GM19395 (cell line): ENCODE measurements around the gene IL3.
"Not testable (repeated sequence)": the region's sequence is repeated elsewhere in the genome, so short reads cannot be mapped to it uniquely, and the experiment has no call there.

Source experiments
- ATAC-seq: cut with Tn5 transposase; IDR thresholded peaks from one replicate; pipeline ENCODE4 v1.9.1; 2021; ENCODE audit warnings: mild to moderate bottlenecking, moderate library complexity; ENCODE audit not compliant: unreplicated experiment

IL3 gene

DNA sequence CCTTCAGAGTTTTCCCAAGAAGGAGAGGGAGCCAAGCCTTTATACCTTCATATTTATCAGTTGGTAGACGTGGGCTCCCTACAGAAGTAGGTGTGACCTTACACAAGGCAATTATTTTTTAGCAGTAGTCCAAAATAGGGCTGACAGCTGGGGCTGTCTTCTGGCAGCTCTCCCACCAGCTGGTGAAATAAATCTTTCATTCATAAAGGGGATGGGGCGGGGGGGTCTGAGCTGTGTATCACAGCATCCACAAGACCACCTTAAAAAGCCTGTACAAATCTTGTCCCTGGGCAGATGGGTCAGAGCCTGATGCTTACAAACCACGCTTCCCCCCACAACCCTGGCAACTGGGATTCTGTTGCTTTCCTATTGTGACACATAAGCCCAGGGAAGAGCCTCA is 32.8 kb downstream of the IL3 start:
- ATAC-seq: no peak

DNA sequence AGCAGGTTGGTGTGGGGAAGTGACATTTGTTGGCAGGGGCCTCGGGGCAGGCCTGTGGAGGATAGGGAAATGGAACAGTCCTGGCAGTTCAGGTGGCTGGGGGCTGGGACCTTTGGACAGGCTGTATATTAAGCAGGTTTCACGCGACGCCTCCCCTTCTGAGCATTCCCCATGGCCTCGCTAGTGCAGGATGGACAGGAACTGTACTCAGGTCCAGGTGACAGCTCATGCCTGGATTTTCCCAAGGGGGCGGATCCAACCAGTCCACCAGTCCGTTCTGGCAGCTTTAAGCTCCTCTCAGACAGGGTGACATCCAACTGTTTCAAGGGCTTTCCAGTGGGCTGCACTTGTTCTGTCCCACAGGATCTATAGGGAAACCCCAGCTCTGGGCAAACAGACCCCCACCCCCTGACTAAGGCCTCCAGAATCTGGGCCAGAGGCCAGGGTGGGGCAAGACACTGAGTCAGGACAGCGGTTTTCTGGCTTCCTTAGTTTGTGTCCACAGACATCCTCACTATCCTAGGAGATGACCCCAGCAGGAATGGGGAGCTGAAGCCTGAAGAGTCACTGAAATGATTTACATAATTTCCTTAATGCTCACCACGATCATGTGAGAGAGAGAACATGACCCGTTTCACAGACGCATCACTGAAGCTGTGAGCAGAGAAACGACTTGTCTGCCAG is 34.1 kb downstream of the IL3 start:
- ATAC-seq: no peak

DNA sequence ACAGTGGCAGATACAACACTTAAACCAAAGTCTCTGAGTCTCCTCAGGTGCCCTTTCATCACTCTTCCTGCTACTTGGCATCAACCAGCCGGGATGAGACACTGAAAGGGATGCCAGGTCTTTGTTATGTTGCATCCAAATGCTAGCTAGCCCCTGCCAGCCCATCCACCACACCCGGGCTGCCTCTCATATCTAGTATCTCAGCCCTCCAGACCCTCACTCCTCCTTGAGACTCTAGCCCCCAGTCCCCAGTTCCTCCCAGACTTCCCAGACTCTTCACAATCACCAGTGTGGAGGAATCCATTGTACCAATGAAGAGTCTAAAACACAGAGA is 34.6 kb downstream of the IL3 start:
- ATAC-seq: no peak

DNA sequence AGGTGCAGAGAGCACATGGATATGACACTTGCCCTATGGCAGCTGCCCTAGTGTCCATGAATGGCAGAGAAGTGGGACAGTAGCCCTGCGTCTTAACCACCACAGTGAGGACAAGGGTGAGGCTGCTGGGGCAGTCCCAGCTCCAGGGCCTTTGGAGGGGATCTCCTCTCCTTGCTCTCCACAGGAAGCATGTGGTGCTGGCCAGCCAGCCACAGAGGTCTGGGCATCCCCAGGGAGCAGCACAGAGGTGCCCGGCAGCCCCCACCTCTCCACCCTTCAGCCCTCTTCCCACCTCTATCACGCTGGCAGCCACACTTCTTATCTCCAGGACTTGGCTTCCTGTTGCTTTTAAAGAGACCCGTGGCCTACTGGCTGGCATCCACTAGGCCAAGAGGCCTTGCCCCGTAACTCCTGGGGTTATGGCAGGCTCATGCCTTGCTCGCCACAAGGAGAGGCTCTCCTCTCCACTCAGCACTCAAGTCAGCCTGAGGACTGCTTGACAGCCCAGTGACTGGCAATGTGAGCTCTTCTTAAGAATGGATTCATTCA is 35.0 kb downstream of the IL3 start:
- ATAC-seq: no peak

DNA sequence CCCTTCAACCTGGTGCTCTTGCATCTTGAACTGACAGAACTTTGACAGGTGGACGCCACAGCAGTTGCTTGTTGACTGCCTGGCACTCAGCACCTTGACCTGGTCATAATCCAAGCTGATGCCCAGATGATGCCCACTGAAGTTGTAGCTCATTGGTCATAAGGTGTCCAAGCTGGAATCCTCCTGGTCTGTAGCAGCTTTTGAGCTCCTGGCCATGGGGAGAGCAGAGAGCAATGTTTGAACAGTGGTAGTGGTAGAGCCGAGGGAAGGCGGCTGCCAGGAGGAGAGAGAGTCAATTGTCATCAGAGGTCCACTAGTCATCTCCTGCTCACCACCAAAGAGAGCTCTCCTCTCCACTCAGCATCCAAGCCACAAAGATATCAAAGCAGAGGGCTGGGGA is 36.4 kb downstream of the IL3 start:
- no peak for ATAC-seq

DNA sequence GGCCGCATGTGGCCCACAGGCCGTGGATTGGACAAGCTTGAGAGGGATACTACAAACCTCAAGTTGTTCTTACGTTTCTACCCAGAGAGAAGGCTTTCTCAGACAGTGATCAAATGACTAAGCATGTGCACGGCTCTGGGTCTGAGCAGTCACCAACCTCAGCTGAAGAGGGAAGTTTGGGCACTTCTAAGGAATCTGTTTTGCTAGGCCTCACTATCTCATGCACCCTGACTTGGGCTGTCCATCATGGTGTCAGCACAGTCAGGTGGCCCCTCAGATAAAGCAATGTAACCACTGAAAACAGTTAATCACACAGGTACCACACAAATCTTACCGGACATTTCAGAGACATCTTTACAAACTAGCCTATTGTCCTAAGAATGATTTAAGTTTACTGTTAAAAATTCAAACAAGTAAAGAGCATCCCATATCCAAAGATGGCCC is 37.7 kb downstream of the IL3 start:
- ATAC-seq: peak; percentile 23

DNA sequence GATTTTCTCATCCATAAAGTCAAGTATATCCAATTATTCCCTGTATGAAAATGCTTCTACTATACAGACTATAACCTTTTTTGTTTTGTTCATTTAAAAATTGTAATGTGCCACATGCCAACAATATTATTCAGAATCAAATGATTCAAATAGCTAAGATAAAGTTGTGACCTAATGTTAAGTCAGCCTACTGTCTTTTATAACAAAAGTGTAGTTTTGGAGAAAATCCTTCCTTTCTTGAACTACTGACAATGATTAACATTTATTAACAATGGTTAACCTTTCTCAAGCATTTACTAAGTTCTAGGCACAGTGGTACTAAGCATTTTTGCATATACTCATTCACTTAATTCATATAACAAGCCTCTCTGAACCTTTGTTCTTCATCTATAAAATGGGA is 38.2 kb downstream of the IL3 start:
- no peak for ATAC-seq

DNA sequence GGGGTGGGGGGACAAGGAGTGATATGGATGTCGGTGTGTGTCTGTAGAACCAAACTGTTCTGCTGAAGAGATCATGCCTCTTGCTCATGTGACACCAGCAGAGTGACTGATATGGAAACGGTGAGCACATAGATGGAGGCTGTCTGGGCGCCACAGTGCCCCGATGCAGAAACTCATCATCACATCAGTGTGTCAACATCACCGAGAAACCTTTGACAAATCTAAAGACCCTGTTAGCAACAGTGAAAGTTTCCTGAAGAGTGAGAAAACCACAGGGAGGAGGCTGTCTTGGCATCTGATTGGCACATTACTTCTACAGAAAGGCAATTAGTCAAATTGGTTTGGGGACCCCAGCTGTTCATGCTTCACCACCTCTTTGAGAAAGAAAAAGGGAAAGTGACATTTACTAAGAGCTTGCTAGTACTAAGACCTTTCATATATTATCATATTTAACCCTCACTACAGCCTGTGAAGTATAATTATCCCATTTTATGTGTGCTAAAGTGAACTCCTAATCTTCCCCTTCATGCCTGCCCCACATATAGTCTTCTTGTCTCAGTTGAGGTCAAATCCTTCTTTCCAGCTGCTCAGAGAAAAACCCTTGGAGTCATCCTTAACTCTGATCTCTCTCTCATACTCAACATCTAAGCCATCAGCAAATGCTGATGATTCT is 38.8 kb downstream of the IL3 start:
- ATAC-seq: peak; percentile 44

DNA sequence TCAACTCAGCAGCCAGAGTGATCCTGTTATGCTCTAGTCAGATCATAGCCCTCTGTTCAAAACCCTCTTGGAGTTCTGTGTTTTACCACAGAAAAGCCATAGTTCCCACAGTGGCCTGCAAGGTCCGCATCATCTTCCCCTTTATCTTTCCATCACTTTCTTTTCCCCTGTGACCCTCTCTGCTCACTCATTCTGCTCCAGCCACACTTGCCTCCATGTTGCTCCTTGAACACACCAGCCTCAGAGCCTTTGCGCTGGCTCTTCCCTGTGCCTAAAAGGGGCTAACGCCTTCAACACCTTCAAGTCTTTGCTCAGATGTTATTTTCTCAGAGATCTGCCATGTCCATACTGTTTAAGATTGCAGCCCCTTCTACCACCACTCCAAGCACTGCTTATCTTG is 39.5 kb downstream of the IL3 start:
- ATAC-seq: no peak

DNA sequence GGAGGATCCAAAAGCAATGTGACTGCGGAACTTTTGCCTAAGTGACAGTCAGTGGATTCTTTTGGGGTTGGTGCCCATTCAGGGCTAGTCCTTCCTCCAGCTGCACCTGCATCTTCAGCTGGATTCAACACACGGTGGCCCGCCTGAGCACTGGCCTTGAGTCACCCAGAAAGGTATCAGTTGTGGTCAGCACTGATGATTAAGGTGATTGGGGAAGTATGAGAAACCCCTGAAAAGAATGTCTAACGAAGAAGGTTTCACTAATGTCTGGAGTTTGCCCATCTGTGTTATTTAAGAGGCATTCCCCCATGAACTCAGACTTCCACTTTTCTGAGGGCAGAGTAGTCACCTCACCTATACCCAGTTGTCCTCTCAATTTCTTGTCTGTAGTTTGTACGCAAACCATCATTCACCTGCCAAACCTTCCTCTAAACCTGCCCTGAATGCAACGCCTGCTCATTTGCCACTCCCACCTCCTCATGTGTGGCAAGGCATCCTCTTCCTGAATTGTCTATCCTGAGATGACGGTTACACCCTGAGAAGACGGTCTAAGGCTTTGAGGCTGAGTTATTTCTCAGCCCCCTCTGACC is 40.3 kb downstream of the IL3 start:
- ATAC-seq: peak; percentile 34

DNA sequence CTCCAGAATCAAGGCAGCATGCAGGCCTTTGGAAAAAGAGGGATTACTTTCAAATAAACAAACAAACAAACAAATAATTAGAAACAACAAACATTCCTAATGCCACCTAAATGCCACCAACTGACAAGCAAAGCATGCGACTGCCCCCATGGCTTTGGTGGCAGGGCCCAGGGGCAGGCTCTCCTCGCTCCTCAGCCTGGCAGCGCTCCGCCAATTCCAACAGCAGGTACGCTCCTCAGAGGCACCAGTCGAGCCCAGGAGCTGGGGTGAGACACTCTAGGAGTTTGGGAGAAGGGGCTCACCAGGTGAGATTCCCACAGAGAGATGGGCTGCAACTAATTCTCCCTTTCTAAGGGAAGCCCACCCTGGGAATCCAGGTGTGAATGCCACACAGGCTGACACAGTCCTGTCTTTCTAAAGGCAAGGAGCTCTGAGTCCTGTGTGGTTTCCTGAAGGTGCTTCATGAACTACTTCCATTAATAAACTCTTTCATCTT is 41.0 kb downstream of the IL3 start:
- ATAC-seq: no peak

DNA sequence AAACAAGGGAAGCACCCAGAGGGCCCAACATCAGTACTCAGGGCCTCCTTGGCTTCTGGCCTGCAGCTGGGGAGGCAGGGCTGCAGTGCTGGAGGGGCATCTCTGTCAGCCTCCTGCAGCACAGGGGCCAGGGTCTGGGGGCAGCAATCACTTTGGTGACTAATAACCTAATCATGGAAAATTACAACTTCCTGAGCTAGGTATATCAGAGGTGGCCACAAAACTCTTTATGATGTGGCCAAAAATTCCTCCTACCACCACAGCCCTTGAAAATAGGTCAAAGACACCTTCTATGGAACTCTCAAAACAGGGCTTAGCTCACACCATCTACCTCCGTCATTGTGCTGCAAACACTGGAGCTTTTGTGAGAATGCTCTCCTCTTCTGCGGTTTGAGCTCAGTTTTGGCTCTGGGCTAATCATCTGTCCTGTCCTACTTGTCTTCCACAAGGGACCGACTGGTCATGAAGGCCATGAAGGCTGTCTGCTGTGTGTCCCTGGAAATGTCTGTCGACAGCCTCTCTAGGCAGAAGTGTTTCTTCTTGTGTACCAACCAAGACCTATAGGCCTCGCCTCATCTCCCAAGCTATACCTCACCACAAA is 41.7 kb downstream of the IL3 start:
- ATAC-seq: no peak

DNA sequence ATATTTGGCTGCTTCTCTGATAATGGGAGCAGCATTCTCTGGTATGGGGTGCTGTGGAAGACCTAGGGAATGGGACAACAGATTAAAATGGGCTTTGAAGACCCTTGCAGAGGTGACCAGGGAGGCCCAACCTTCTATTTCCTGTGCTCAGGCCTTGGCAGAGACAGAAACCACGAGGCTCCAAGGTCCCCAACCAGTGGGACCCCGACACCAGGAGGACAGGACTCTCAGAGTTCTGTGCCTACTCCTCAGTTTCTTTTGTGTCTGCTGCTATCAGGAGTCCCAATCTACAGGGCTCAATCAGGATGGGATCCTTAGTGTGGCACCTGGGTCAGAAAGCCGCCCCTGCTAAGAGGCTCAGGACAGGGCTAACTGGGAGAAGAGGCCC is 42.5 kb downstream of the IL3 start:
- ATAC-seq: peak; percentile 0

DNA sequence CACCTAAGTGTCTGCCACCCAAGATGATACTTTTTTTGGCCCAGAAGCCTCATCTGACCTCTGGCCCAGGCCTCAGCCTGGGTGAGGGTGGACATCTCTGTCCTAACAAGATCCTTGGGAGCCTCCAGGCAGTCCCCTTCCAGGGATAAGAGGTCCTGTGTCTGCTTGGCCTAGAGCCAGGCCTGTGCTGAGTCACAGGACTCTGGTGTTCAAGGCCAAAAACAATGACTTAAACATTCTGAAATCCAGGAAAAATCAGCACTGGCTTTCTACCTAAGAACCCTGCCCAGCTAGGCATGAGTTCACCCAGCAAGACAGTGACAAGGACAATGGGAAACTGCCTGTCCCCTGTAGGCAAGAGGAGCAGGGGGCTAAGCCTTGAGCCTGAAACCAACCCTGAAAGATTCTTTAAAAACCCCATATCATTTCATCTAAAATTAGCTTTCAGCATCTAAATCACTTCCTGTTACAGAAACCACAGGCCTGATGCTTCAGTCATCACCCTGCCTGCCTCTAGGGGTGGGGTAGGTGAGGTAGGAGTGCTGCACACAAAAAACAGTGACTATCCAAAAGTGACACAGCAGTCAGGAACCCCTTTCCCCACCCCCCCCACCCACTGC is 43.0 kb downstream of the IL3 start:
- peak; percentile 78 for ATAC-seq

DNA sequence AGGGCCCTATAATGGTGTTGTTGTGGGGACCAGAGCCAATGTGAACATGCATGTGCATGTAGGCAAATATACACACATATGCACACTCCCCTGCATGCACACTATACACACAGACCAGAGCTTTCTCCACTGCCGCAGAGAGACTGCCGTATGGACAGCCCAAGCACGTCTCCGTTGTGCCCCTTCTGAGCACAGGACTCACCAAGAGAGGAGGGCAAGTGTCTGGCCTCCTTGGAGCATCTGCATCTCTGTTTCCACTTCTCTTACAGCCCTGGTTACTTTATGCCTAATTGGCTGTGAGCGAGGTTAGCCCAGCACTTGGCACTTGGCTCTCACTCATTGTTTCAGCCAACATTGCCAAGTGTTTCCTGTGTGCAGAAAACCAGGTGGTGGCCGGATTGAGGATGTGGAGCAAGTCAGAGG is 43.5 kb downstream of the IL3 start:
- peak; percentile 15 for ATAC-seq

DNA sequence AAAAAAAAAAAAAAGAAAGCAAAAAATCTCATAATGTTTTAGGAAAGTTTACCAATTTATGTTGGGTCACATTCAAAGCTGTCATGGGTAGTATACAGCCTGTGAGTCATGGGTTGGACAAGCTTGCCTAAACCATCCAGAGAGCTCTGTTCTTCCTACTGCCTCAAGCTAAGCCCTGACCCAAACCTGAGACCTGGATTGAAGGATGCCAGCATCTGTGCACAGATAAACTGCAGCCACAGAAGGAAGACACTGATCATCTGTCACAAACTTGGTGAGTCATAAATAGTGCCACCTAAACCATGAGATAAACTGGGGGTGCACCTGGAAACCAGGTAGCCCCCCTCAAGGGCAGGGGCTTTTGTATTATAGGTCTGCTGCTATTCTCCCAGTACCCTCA is 44.1 kb downstream of the IL3 start:
- ATAC-seq: no peak

DNA sequence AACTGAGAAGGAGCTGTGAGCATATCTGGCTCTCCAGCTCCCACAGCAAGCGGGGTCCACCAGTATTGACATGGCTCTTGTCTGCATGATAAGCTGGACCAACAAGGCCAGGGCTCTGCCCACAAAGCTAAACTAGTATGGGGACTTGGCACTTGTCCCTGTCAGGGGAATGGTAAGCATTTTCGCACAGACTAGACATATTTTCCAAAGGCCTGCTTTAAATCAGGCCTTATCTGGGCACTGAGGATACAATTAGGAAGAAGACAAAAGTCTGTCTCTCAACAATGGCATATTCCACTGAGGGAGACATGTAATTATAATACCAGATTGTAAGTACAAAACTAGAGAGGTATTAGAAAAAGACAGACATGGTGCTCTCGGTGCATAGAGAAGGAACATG is 45.2 kb downstream of the IL3 start:
- no peak for ATAC-seq

DNA sequence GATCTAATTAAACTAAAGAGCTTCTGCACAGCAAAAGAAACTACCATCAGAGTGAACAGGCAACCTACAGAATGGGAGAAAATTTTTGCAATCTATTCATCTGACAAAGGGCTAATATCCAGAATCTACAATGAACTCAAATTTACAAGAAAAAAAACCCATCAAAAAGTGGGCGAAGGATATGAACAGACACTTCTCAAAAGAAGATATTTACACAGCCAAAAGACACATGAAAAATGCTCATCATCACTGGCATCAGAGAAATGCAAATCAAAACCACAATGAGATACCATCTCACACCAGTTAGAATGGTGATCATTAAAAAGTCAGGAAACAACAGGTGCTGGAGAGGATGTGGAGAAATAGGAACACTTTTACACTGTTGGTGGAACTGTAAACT is 48.0 kb downstream of the IL3 start:
- not testable (repeated sequence) for ATAC-seq

DNA sequence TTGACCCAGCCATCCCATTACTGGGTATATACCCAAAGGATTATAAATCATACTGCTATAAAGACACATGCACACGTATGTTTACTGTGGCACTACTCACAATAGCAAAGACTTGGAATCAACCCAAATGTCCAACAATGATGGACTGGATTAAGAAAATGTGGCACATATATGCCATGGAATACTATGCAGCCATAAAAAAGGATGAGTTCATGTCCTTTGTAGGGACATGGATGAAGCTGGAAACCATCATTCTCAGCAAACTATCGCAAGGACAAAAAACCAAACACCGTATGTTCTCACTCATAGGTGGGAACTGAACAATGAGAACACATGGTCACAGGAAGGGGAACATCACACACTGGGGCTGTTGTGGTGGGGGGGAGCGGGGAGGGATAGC is 48.5 kb downstream of the IL3 start:
- not testable (repeated sequence) for ATAC-seq

DNA sequence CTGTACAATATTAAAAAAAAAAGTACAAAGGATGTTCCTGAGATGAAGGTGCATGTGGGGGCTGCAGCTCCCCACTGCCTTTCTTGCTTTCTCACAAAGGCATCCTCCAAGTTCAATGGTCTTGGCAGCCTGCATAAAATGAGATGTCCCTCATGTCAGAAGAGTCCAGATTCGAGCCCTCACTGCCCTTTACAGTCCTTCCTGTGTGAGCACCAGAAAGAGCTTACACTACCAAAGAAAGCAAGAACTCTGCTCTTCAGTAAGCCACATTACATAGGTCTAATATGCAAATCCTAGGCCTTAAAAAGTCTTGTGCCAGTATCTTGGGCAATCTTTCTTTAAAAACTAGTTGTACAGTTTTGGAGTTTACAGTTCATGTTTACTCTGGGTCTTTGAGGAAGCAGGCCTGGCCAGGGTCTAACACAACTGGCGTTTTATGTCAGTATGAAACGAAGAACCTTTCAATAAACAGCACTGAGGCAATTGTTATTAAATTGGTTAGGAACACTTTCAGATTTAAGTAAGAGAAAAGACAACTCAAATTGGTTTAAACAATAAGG is 49.1 kb downstream of the IL3 start:
- no peak for ATAC-seq

DNA sequence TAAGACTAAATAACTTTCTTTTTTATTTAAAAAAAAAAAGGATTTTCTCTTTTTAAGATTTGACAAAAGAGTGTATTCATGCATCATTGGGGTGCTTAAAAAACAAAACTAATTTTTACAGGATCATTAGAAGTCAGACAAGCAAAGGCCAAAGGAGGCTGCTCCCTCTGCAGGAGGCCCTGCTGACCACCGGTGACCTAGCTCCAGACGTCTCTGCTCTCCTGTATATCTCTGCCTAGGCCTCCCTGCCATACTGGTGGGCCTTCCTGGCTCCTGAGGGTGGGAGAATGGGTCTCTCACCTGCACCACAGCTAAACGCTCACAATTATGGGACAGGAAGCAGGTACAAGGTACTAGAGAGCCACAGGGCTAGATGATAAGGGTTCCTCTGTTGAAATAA is 49.7 kb downstream of the IL3 start:
- no peak for ATAC-seq
